A673 (cell line): ENCODE results near the gene APOL6. TPM values are rescaled to one million over a fixed set of nuclear protein-coding genes. Genes with fewer than 3 reads are reported as not detected.

Source experiments
- BruUV-seq: library from RNA; stranded (reverse); fragments of 400-500 nt; replicated peaks from 2 replicates; lab custom pipeline; 2021; lab: Mats Ljungman, UMichigan
- CTCF ChIA-PET: fragments of 300-600 bp; sonication (Branson Sonifier 250); formaldehyde crosslinking; loops from one replicate; lab custom pipeline; 2022; ENCODE audit warnings: antibody characterized with exemption; lab: Charles Lee
- POLR2A ChIA-PET: fragments of 300-600 bp; sonication (Branson Sonifier 250); formaldehyde crosslinking; loops from one replicate; lab custom pipeline; 2022; ENCODE audit warnings: antibody characterized with exemption; ENCODE audit not compliant: low non-redundant PET; lab: Charles Lee
- DNase-seq: peaks from one replicate; pipeline ENCODE4 v3.0.0-alpha.2; 2015; ENCODE audit warnings: low spot score
- H3K27ac ChIP-seq: fragments of 200-600 bp; sonication (generic); 2 replicates; pipeline ENCODE4 v1.5.1; 2016; ENCODE audit warnings: mixed run types, low read depth, mild to moderate bottlenecking, mixed read lengths, antibody characterized with exemption, low read length; ENCODE audit not compliant: poor library complexity, severe bottlenecking
- H3K27me3 ChIP-seq: fragments of 200-600 bp; sonication (generic); replicated peaks from 2 replicates; pipeline ENCODE4 v1.6.1; 2017; ENCODE audit warnings: mixed run types, low read depth, mild to moderate bottlenecking, mixed read lengths, antibody characterized with exemption, low read length; ENCODE audit not compliant: insufficient read depth, poor library complexity
- H3K36me3 ChIP-seq: fragments of 200-600 bp; sonication (generic); 2 replicates; pipeline ENCODE4 v1.6.1; 2016; ENCODE audit warnings: mixed run types, mild to moderate bottlenecking, mixed read lengths, antibody characterized with exemption, low read length; ENCODE audit not compliant: insufficient read depth, poor library complexity, severe bottlenecking
- H3K4me1 ChIP-seq: fragments of 200-600 bp; sonication (generic); 2 replicates; pipeline ENCODE4 v1.6.1; 2017; ENCODE audit warnings: mixed run types, mild to moderate bottlenecking, mixed read lengths, antibody characterized with exemption, low read length; ENCODE audit not compliant: insufficient read depth, poor library complexity, severe bottlenecking
- H3K4me3 ChIP-seq: fragments of 200-600 bp; sonication (generic); 2 replicates; pipeline ENCODE4 v1.5.1; 2016; ENCODE audit warnings: low read depth, mixed run types, mild to moderate bottlenecking, mixed read lengths, low read length; ENCODE audit not compliant: poor library complexity, severe bottlenecking
- H3K9me3 ChIP-seq: fragments of 200-600 bp; sonication (generic); 2 replicates; pipeline ENCODE4 v1.6.1; 2016; ENCODE audit warnings: mixed run types, low read depth, mild to moderate bottlenecking, mixed read lengths, antibody characterized with exemption, low read length; ENCODE audit not compliant: poor library complexity, severe bottlenecking
- CTCF ChIP-seq: fragments of 300-800, 200-600 bp; sonication (generic); conservative IDR thresholded peaks from 2 replicates; pipeline ENCODE4 v1.5.1; 2017; ENCODE audit warnings: low read depth, mild to moderate bottlenecking, antibody characterized with exemption, low read length, moderate library complexity, mixed read lengths
- EZH2 ChIP-seq: fragments of 200-600 bp; sonication (generic); IDR thresholded peaks from 2 replicates; pipeline ENCODE4 v1.6.1; 2017; ENCODE audit warnings: borderline replicate concordance, low read depth, mild to moderate bottlenecking, mixed read lengths, antibody characterized with exemption, low read length; ENCODE audit not compliant: poor library complexity, severe bottlenecking
- intact Hi-C: fragments of 100-400 bp; cut with micrococcal nuclease; formaldehyde crosslinking; loops from one replicate; pipeline ENCODE4 v1.10.0; 2022; ENCODE audit not compliant: unreplicated experiment
- total RNA-seq: library from RNA; stranded (reverse); gene quantifications from 2 replicates; pipeline ENCODE4 v1.2.3, GENCODE V29; 2021

Gene APOL6
- total RNA-seq, 1 experiment from 2014 or later, result 6.3 TPM

DNA sequence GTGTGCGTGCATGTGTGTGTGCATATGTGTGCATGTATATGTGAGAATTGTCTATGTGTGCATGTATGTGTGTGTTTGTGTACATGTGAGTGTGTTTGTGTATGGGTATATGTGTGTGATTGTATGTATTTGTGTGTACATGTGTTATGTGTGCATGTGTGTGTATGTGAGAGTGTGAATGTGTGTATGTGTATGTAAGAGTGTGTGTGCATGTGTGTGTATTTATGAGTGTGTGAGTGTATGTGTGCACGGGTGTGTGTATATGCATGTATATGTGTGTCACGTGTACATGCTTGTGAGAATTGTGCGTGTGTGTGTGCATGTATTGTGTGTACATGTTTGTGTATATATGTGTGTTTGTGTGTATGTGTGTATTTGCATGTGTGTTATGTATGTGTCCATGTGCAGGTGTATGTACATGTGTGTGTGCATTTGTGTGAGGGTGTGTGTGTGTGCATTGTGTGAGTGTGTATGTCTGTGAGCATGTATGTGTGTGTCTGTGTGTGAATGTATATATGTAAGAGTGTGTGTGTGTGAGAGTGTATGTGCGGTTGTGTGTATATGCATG lies 47.1 kb upstream of the APOL6 start:
- no peak for DNase-seq
- CTCF ChIA-PET, result no interaction called here

DNA sequence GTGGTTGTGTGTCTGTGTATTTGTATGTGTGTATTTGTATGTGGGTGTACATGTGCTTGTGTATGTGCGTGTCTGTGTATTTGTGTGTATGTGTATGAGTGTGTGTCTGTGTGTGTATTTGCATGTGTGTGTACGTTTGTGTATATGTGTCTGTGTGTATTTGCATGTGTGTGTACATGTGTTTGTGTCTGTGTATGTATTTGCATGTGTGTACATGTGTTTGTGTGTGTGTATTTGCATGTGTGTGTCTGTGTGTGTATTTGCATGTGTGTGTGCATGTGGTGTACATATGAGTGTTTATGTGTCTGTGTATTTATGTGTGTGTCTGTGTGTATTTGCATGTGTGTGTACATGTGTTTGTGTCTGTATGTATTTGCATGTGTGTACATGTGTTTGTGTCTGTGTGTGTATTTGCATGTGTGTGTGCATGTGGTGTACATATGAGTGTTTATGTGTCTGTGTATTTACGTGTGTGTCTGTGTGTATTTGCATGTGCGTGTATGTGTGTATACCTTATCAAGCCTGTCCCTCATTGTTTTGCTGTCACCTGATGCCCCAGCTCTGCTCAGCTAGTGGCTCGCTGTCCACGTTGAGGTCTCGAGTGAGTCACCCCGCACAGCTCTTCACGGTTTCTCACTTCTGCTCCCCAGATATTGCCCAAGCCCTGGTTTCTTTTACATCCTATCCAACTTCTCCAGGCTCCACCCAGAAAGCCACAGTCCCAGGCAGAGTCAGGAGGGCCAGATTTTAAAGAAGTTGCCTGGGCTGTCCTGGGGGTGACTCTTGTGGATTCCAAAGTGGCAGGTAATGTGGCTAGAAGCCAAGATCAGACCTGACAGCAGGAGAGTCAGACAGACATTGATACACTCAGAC lies 46.3 kb upstream of the APOL6 start:
- BruUV-seq, result no TSS peak
- DNase-seq, result no peak
- Histone ChIP-seq H3K36me3 (no peaks in the 10 kb centered on the region), H3K27me3 (no peaks in the 10 kb centered on the region), H3K9me3 (no peaks in the 10 kb centered on the region), H3K4me1 (no peaks in the 10 kb centered on the region), H3K4me3 (no peak overlapping the region), H3K27ac (no peak overlapping the region)
- POLR2A ChIA-PET, result no interaction called here
- intact Hi-C loops, result no loop called here
- no peak for TF ChIP-seq EZH2
- no peak for TF ChIP-seq CTCF
- CTCF ChIA-PET, result no interaction called here

More for the DNA sequence above, 47.1 kb upstream of the APOL6 start:
- BruUV-seq, result no TSS peak
- Histone ChIP-seq H3K4me1 (no peaks in the 10 kb centered on the region), H3K4me3 (no peak overlapping the region), H3K9me3 (no peaks in the 10 kb centered on the region), H3K36me3 (no peaks in the 10 kb centered on the region), H3K27ac (no peak overlapping the region), H3K27me3 (no peaks in the 10 kb centered on the region)
- intact Hi-C loops, result no loop called here
- TF ChIP-seq EZH2 (no peak), CTCF (no peak)
- POLR2A ChIA-PET, result no interaction called here

GRCh38 chr22:35604621-35605368 lies 43.5 kb upstream of the APOL6 start:
- H3K4me1 ChIP-seq, result no peaks in the 10 kb centered on the region
- ChIA-PET POLR2A (no interaction called here), CTCF (no interaction called here)
- BruUV-seq, result no TSS peak
- H3K27me3 ChIP-seq, result no peaks in the 10 kb centered on the region
- intact Hi-C loops, result no loop called here
- DNase-seq, result no peak
- no peaks in the 10 kb centered on the region for H3K36me3 ChIP-seq
- no peaks in the 10 kb centered on the region for H3K9me3 ChIP-seq
- no peak for TF ChIP-seq CTCF
- no peak for TF ChIP-seq EZH2
- no peak overlapping the region for H3K27ac ChIP-seq
- no peak overlapping the region for H3K4me3 ChIP-seq
